AG08395 (cell line): Measurements from ENCODE around the gene LENG9.
A peak's percentile ranks its signal among the peaks of the same experiment; 100 is the strongest.

Experiments used
- DNase-seq: peaks from one replicate; pipeline ENCODE4 v3.0.0; 2012; ENCODE audit warnings: mixed read lengths, low spot score

Gene LENG9

GRCh38 chr19:54421521-54421920, 42.1 kb downstream of the LENG9 start:
- DNase-seq: no peak

- DNase-seq: no peak
Observed at GRCh38 chr19:54421169-54421516, 42.4 kb downstream of the LENG9 start.

- DNase-seq: no peak
Observed at GRCh38 chr19:54420383-54421168, 43.0 kb downstream of the LENG9 start.

- no peak for DNase-seq
Observed at GRCh38 chr19:54420068-54420382, 43.6 kb downstream of the LENG9 start.

- no peak for DNase-seq
Observed at GRCh38 chr19:54418930-54419800, 44.4 kb downstream of the LENG9 start.

GRCh38 chr19:54418030-54418929, 45.3 kb downstream of the LENG9 start:
- peak; percentile 42 for DNase-seq

GRCh38 chr19:54416695-54417491, 46.7 kb downstream of the LENG9 start:
- no peak for DNase-seq

GRCh38 chr19:54415901-54416673, 47.5 kb downstream of the LENG9 start:
- no peak for DNase-seq

GRCh38 chr19:54415208-54415900, 48.2 kb downstream of the LENG9 start, which contains the start of gene TTYH1:
Gene TTYH1, plus strand, starts transcription at chr19:54415464. Its CDS starts 89 bp downstream, at chr19:54415553.
- DNase-seq: no peak

- no peak for DNase-seq
Observed at GRCh38 chr19:54414156-54414555, 49.4 kb downstream of the LENG9 start.

- DNase-seq: no peak
Observed at GRCh38 chr19:54412877-54413276, 50.7 kb downstream of the LENG9 start.
